DMS153 treated with DMSO at 0.1 percent for 48 hours (cell line): ENCODE measurements around the gene KRT83.
"Not testable (repeated sequence)": the region's sequence is repeated elsewhere in the genome, so short reads cannot be mapped to it uniquely, and the experiment has no call there.

ENCODE experiments used
- DNase-seq: peaks from one replicate; lab custom pipeline; 2025; ENCODE audit not compliant: unreplicated experiment; lab: John Stamatoyannopoulos, UW

The KRT83 gene

GRCh38 chr12:52354200-52354599 is 33.0 kb upstream of the KRT83 start:
- no peak for DNase-seq

DNA sequence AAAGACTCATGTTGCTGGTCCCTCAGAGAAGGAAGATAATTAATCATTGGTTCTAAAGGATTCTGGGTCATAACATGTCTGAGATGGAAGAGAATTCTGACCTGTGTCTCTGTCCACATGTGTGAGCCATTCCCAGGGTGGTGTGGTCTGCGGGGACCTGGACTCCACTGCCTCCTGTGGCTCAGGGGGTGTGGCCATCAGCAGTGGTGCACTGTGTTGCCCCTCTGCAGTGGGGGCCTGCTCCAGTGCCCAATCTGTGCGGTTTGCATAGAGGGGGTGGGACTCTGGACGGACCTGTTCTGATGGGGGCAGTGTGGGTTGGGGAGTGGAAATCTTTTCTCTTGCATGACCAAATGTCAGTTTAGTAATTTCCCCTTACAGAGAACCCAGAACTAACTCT is 32.6 kb upstream of the KRT83 start:
- DNase-seq, result no peak

GRCh38 chr12:52352951-52353350 is 31.8 kb upstream of the KRT83 start:
- no peak for DNase-seq

- DNase-seq, result no peak
Measured at GRCh38 chr12:52351196-52352059, 30.2 kb upstream of the KRT83 start.

DNA sequence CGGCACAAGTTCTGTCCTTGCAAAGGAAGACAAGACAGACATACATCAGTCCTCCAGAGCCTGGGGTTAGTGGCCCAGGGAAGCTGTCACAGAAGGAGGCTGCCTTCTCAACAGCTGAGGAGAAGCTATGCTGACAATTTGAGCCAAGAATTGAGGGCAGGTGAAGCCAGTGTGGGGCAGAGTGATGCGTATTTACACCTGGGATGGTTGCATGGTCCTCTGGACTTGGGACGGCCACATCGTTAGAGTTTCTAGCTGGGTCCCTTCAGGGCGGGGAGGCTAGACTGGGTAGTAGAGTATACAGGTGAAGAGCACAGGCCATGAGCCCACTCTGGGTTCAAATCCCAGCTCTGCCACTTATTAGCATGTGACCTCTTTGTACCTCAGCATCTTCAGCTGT is 29.6 kb upstream of the KRT83 start:
- DNase-seq, result no peak

DNA sequence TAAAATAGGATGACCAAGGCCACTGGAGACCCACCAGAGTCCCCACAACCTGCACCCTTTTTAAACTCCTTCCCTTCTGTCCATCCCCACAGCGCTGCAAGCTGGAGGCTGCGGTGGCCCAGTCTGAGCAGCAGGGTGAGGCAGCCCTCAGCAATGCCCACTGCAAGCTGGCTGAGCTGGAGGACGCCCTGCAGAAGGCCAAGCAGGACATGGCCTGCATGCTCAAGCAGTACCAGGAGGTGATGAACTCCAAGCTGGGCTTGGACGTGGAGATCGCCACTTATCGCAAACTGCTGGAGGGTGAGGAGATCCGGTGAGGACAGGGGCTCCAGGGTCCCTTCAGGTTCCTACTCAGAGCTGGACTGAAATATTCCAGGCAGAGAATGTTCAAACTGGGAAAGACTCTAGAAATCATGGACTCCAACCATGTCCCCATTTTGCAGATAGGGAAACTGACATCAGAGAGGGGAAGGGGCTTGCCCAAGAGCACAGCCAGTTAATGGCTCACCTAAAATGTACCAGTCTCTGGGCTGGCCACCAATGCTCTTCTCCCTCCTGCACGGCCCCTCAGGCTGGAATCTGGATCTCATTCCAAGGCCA is 28.9 kb upstream of the KRT83 start:
- DNase-seq, result no peak

DNA sequence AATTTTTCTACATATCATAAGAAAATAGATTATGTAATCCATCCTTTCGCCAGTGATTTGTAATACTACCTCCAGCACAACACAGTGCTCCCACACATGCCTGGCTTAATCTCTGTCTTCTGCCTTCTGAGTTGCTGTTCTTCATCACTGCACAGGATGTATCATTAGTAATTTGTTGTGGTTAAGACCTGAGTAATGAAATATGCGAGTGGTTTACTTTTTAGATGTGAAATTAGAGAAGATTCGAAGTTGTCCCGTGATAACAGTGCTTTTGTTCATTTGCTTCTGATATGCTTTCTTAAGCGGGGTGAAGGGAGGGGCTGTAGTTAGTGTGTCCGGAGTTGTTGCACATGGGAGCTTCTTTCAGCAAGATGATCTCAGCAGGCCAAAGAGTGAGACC is 28.0 kb upstream of the KRT83 start:
- no peak for DNase-seq

GRCh38 chr12:52347551-52348510 is 26.6 kb upstream of the KRT83 start:
- DNase-seq, result no peak

DNA sequence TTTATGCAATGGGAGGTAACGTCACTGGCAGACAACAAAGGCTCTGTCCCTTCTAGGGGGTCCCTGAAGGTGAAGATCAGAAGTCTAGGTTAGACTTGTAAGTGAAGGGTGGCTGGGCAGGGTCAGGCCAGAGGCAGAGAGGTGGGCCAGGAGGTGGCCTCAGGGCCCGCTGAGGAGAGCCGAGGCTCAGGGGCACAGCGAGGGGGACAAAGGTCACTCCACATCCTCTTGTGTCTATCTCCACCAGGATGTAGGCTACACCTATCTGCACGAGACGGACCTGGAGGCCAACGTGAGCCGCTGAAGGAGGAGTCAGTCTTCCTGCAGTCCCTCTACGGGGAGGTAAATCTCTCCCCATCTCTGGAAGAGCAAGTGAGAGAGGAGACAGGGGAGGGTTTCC is 25.8 kb upstream of the KRT83 start:
- DNase-seq, result no peak

DNA sequence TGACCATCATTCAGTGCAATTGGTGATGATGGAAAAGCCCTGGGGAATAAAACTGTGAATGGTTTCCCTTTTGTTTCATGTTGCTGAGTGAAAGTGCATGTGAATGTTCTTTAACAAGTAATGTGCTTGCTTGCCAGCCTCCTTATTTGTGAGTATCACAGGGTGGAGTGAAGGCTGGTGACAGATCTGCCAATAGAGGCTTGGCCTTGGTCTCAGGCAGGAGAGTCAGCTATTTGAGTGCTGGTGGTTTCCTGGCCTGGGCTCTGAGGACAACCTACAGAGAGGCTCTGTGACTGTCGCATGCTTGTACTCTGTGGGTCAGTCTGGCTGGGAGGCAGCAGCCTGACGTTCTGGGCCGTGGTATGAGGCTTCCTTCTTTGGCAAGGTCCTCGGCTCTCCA is 25.4 kb upstream of the KRT83 start:
- no peak for DNase-seq

- DNase-seq, result not testable (repeated sequence)
Measured at GRCh38 chr12:52345041-52345440, 23.8 kb upstream of the KRT83 start.

GRCh38 chr12:52344111-52344510 is 22.9 kb upstream of the KRT83 start:
- DNase-seq, result no peak

DNA sequence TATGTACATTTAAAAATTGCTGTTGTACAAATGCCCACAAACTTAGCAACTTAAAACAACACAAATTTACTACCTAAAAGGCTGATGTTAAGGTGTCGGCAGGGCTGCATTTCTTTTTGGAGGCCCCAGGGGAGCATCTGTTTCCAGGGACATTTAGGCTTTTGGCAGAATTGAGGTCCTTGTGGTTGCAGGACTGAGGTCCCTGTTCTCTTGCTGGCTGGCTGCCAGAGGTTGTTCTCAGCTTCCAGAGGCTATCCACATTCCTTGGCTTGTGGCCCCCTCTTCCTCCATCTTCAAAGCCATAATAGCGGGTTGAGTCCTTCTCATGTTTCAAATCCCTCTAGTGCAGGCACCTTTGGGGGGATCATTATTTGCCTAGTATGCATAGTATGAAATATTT is 22.4 kb upstream of the KRT83 start:
- DNase-seq, result no peak

DNA sequence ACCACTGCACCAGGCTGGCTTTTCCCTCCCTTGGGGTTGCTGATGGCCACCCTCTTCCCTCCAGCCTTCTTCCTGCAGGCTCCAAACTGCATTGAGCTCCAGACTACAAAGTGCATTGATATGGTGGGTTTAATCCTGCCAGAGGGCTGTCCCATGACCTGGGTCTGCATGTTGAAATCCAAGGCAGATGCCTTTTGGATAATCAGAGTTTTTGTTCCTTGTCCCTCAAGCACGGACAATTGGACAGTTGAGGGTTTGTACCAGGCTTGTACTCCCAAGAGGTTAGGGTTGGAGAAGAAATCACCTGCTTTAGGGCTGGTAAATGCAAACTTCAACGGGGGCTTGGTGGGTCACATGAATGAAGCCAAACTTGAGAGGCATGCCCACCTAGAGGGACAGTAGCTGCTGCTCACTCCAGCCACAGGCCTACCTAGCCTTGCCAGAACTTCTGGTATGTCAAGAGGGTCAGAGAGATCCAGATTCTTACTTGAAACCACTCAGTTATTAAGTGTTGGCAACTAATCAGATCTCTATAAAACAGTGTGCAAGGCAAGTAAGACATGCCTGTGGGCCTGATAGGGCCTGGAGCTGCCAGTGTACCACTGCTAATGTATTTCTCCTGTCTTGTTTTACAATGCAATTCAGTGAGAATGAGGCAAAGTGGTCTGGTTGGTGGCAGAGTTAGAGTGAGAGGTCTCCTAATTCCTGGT is 21.7 kb upstream of the KRT83 start:
- no peak for DNase-seq

- no peak for DNase-seq
Measured at GRCh38 chr12:52341066-52341580, 19.9 kb upstream of the KRT83 start.

- no peak for DNase-seq
Measured at GRCh38 chr12:52338241-52338960, 17.2 kb upstream of the KRT83 start.

- DNase-seq, result no peak
Measured at GRCh38 chr12:52337054-52337453, 15.9 kb upstream of the KRT83 start.

GRCh38 chr12:52336641-52337040 is 15.4 kb upstream of the KRT83 start:
- DNase-seq, result no peak

DNA sequence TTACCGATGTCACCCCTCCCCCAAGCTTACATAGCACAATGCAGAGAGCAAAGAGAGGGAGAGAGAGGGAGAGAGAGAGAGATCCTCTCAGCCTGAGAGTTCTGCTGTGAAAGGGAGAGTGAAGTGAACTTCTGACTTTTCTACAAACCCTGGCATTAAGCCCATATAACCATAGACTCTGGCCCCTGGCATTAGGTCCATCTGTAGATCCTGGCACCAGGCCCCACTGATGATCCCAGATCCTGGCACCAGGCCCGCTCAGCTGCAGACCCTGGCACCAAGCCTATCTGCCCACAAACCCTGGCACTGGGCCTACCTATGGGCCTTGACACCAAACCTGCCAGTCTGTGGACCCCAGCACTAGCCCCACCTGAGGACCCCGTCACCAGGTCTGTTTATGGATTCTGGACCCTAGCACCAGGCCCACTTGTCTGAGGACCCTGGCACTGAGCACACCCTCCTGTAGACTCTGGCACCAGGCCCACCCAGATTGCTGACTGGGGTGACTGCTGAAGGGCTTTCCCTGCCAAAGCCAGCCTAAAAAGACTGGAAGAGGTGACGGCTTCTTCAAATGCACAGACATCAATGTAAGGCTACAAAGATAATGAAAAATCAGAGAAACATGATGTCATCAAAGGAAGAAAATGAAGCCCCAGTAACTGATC is 14.5 kb upstream of the KRT83 start:
- DNase-seq, result peak; percentile 41

GRCh38 chr12:52334185-52334584 is 13.0 kb upstream of the KRT83 start:
- no peak for DNase-seq
